Endothelial cell of umbilical vein (primary cell): ENCODE results near the gene EFCC1. TPM values are rescaled to one million over a fixed set of nuclear protein-coding genes. Genes with fewer than 3 reads are reported as not detected.

Source experiments
- BruUV-seq: library from RNA; stranded (reverse); fragments of 400-500 nt; replicated peaks from 2 replicates; lab custom pipeline; 2021; lab: Mats Ljungman, UMichigan
- CTCF ChIA-PET: fragments of 300-600, 350-600 bp; sonication (Branson Sonifier 250); formaldehyde crosslinking; loops from one replicate; lab custom pipeline; 2021; ENCODE audit warnings: antibody characterized with exemption, inconsistent platforms; lab: Charles Lee
- POLR2A ChIA-PET: fragments of 300-600, 350-600 bp; sonication (Branson Sonifier 250); formaldehyde crosslinking; loops from one replicate; lab custom pipeline; 2021; ENCODE audit warnings: antibody characterized with exemption, inconsistent platforms; lab: Charles Lee
- DNase-seq: peaks from one replicate; pipeline ENCODE4 v3.0.0-alpha.2; 2011; ENCODE audit warnings: low read depth, low spot score
- FAIRE-seq: peaks from 2 replicates; lab custom pipeline; 2011; peaks lifted over from hg19 to GRCh38; lab: Jason Lieb, UNC
- H2AFZ ChIP-seq: 2 replicates; pipeline ENCODE4 v1.6.0; 2012; ENCODE audit warnings: low read depth, low read length, control low read depth, inconsistent platforms
- H3K27ac ChIP-seq: 2 replicates; pipeline ENCODE4 v1.5.1; 2011; ENCODE audit warnings: low read depth, mild to moderate bottlenecking, control low read depth, low read length, moderate library complexity; ENCODE audit not compliant: insufficient read depth
- H3K27me3 ChIP-seq, 2 experiments: 2 replicates each; pipeline versions ENCODE4 v1.6.0 to v1.6.1; 2011; ENCODE audit warnings: low read length in 2 of 2, mixed read lengths in 1 of 2; ENCODE audit not compliant: control insufficient read depth in 2 of 2, insufficient read depth in 2 of 2
- H3K36me3 ChIP-seq, 2 experiments: 2 replicates in 1 of 2; 3 replicates in 1 of 2; pipeline ENCODE4 v1.5.1; 2011; ENCODE audit warnings: low read length in 2 of 2, mild to moderate bottlenecking in 1 of 2, moderate library complexity in 1 of 2; ENCODE audit not compliant: control insufficient read depth in 2 of 2, insufficient read depth in 2 of 2; ENCODE audit errors: extremely low read depth in 1 of 2
- H3K4me1 ChIP-seq: 3 replicates; pipeline ENCODE4 v1.5.1; 2011; ENCODE audit warnings: mild to moderate bottlenecking, low read length; ENCODE audit not compliant: control insufficient read depth, insufficient read depth; ENCODE audit errors: extremely low read depth
- H3K4me2 ChIP-seq: 2 replicates; pipeline ENCODE4 v1.6.1; 2011; ENCODE audit warnings: low read length, control low read depth, mixed read lengths; ENCODE audit not compliant: insufficient read depth
- H3K4me3 ChIP-seq, 3 experiments: fragments of 200-600 bp in 1 of 3; sonication (generic), shearing (Covaris generic) in 1 of 3; replicated peaks in 1 of 3; 2 replicates each; pipeline ENCODE4 v1.5.1; 2011 to 2016; ENCODE audit warnings: control low read depth in 3 of 3, low read length in 3 of 3, mild to moderate bottlenecking in 2 of 3, inconsistent platforms in 1 of 3, low read depth in 1 of 3, moderate library complexity in 1 of 3; ENCODE audit not compliant: insufficient read depth in 1 of 3
- H3K79me2 ChIP-seq: 2 replicates; pipeline ENCODE4 v1.6.0; 2012; ENCODE audit warnings: low read length, inconsistent platforms; ENCODE audit not compliant: control insufficient read depth, insufficient read depth
- H3K9ac ChIP-seq: replicated peaks from 2 replicates; pipeline ENCODE3; 2011; ENCODE audit warnings: low read length, control low read depth; ENCODE audit not compliant: insufficient read depth; ENCODE audit errors: extremely low read depth
- H3K9me1 ChIP-seq: replicated peaks from 3 replicates; pipeline ENCODE4 v1.6.0; 2011; ENCODE audit warnings: mild to moderate bottlenecking, low read length; ENCODE audit not compliant: control insufficient read depth, insufficient read depth; ENCODE audit errors: extremely low read depth
- H3K9me3 ChIP-seq: replicated peaks from 2 replicates; pipeline ENCODE4 v1.5.1; 2012; ENCODE audit warnings: low read length, inconsistent platforms; ENCODE audit not compliant: control insufficient read depth, insufficient read depth
- H4K20me1 ChIP-seq: replicated peaks from 2 replicates; pipeline ENCODE3; 2011; ENCODE audit warnings: mild to moderate bottlenecking, low read length; ENCODE audit not compliant: control insufficient read depth, insufficient read depth; ENCODE audit errors: extremely low read depth
- EZH2 ChIP-seq: IDR thresholded peaks from 2 replicates; pipeline ENCODE4 v1.6.1; 2012; ENCODE audit warnings: borderline replicate concordance, low read depth, mild to moderate bottlenecking, moderate library complexity, low read length, inconsistent platforms; ENCODE audit not compliant: severe bottlenecking
- FOS ChIP-seq: IDR thresholded peaks from 2 replicates; pipeline ENCODE4 v1.6.1; 2011; ENCODE audit warnings: mild to moderate bottlenecking, low read length, moderate library complexity, borderline replicate concordance; ENCODE audit not compliant: insufficient read depth
- GATA2 ChIP-seq: IDR thresholded peaks from 2 replicates; pipeline ENCODE4 v1.7.0; 2011; ENCODE audit warnings: low read depth, mild to moderate bottlenecking, moderate library complexity, mixed read lengths, low read length; ENCODE audit not compliant: insufficient read length, insufficient read depth
- JUN ChIP-seq: IDR thresholded peaks from 2 replicates; pipeline ENCODE4 v1.6.1; 2011; ENCODE audit warnings: borderline replicate concordance, low read depth; ENCODE audit not compliant: insufficient read length, insufficient read depth
- MYC ChIP-seq: IDR thresholded peaks from one replicate; pipeline ENCODE4 v1.6.1; 2011; ENCODE audit warnings: mild to moderate bottlenecking, low read depth, low read length
- POLR2A ChIP-seq: IDR thresholded peaks from 2 replicates; pipeline ENCODE4 v1.6.1; 2012; ENCODE audit warnings: low read depth, mild to moderate bottlenecking, control low read depth, low read length
- POLR2AphosphoS5 ChIP-seq: IDR thresholded peaks from 2 replicates; pipeline ENCODE4 v1.6.1; 2012; ENCODE audit warnings: low read depth, mild to moderate bottlenecking, control low read depth, low read length, moderate library complexity; ENCODE audit not compliant: insufficient read depth
- dilution Hi-C: fragments of 300-500 bp; cut with MboI; formaldehyde crosslinking; loops from one replicate; pipeline ENCODE4 v1.15.0; 2019; ENCODE audit warnings: low sequenced_read_pairs; ENCODE audit not compliant: extremely low pct_ligation_motif_present
- intact Hi-C: fragments of 100-400 bp; cut with micrococcal nuclease; formaldehyde crosslinking; loops from one replicate; pipeline ENCODE4 v1.10.0; 2022
- polyA plus RNA-seq, 4 experiments: library from polyadenylated mRNA; depleted of rRNA in 3 of 4; stranded (reverse) in 3 of 4; unstranded in 1 of 4; fragments of >200 nt; gene quantifications; 2 replicates each; pipeline versions ENCODE4 v1.2.1 to v1.2.3, GENCODE V29; 2011 to 2012; ENCODE audit warnings: missing spikeins in 1 of 4
- total RNA-seq: library from RNA; stranded (reverse); gene quantifications from 2 replicates; pipeline ENCODE4 v1.2.3, GENCODE V29; 2021
- TF ChIP-seq, protein P1 (sequence below), 2 donors: IDR thresholded peaks; 1 replicate in 1 of 2; 2 replicates in 1 of 2; pipeline ENCODE4 v1.5.1; 2011; ENCODE audit warnings: low read length in 2 of 2, mild to moderate bottlenecking in 2 of 2, moderate library complexity in 2 of 2, control low read depth in 1 of 2, inconsistent platforms in 1 of 2, low read depth in 1 of 2; ENCODE audit not compliant: insufficient read depth in 1 of 2; ENCODE audit errors: extremely low read depth in 1 of 2
- TF ChIP-seq, protein P2 (sequence below): IDR thresholded peaks from 2 replicates; pipeline ENCODE4 v1.6.1; 2011; ENCODE audit not compliant: insufficient read depth, insufficient read length

The EFCC1 gene
- total and polyA plus RNA-seq, 2 donors (not counting 3 experiments of a cell fraction or from before 2014, with no cell fraction given): 0.73 to 1.3 TPM

DNA sequence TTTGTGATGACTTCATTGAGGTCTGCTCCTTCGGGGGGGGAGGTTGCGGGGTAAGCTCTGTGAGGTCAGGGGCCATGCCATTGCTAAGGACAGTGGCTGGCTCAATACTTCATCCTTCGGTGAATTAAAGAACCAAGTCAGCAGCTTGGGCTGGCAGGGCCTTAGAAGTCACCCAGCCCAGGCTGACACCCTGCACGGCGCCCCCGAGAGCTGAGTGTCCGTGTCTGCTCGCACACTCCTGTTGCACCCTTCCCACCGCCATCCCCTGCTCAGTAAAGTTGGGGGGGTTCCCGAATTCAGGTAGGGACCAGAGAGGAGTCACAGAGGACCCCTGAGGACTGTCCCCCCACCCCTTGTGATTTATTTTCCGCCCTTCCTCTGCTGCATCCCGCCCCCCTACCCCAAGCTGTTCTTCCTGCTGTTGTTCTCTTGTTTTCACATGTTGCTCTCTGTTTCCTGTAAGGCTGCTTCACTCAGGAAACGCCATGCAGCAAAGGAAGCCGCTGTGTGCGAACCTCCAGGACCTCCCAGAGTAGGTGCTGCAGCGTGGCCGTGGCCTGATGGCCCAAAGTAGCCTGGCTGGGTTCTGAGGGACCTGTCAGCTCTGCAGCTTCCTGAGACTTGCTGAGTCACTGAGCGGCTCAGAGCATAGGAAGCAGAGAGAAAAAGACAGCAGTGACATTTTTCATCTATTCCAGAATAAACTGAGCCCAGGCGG, 14.4 kb downstream of the EFCC1 start:
- Histone ChIP-seq H3K79me2 (no peaks in the 10 kb centered on the region), H3K9ac (peak overlapping the region; percentile 44), H3K9me3 (no peaks in the 10 kb centered on the region), H3K9me1 (no peaks in the 10 kb centered on the region), H3K36me3 (no peaks in the 10 kb centered on the region), H3K4me3 (peak overlapping the region in 1 of 3 experiments; percentile 2), H3K4me2 (peak overlapping the region; percentile 56), H2AFZ (peak overlapping the region; percentile 1), H3K27ac (peak overlapping the region; percentile 86), H3K4me1 (peaks cover 33% of the 10 kb centered on the region), H4K20me1 (no peaks in the 10 kb centered on the region), H3K27me3 (no peaks in the 10 kb centered on the region)
- TF ChIP-seq GATA2 (no peak), EZH2 (no peak), POLR2A (peak; percentile 90), FOS (peak; percentile 85), JUN (peak; percentile 53), POLR2AphosphoS5 (peak; percentile 98), MYC (peak; percentile 65)
- TF ChIP-seq, protein P1, sequence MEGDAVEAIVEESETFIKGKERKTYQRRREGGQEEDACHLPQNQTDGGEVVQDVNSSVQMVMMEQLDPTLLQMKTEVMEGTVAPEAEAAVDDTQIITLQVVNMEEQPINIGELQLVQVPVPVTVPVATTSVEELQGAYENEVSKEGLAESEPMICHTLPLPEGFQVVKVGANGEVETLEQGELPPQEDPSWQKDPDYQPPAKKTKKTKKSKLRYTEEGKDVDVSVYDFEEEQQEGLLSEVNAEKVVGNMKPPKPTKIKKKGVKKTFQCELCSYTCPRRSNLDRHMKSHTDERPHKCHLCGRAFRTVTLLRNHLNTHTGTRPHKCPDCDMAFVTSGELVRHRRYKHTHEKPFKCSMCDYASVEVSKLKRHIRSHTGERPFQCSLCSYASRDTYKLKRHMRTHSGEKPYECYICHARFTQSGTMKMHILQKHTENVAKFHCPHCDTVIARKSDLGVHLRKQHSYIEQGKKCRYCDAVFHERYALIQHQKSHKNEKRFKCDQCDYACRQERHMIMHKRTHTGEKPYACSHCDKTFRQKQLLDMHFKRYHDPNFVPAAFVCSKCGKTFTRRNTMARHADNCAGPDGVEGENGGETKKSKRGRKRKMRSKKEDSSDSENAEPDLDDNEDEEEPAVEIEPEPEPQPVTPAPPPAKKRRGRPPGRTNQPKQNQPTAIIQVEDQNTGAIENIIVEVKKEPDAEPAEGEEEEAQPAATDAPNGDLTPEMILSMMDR (IDR thresholded peaks at IDR 0.05; ENCODE audit: extremely low read depth in 1 of 2, insufficient read depth in 1 of 2, low read depth in 1 of 2, low read length in 2 of 2): no peak
- TF ChIP-seq, protein P2, sequence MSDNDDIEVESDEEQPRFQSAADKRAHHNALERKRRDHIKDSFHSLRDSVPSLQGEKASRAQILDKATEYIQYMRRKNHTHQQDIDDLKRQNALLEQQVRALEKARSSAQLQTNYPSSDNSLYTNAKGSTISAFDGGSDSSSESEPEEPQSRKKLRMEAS: peak; percentile 21
- CTCF ChIA-PET: interaction anchor here (1.0 to 4.7 kb wide), 11 partner anchors 9 to 230 kb away, joined by 3 to 54 read pairs (median 12); partner anchors contain the start of genes CFAP92 and RAB43
- FAIRE-seq: peak; percentile 99
- POLR2A ChIA-PET: interaction anchor here (1.0 to 1.4 kb wide), 3 partner anchors 10 to 107 kb away, joined by 4 to 9 read pairs (median 5); partner anchors contain the start of genes CFAP92 and RAB43
- dilution Hi-C loops (no loop called here), intact Hi-C loops (loop anchor here (1.0 to 2.0 kb wide), 3 partner anchors 10 to 15 kb away; partner anchors contain the start of gene EFCC1)
- peak; percentile 97 for DNase-seq
- no TSS peak for BruUV-seq
